Measurements from ENCODE around the gene MIB1.
"Not testable (repeated sequence)": the region's sequence is repeated elsewhere in the genome, so short reads cannot be mapped to it uniquely, and the experiment has no call there.

Gene MIB1

GRCh38 chr18:21740538-21741311 is at the start of gene MIB1:
TSS of gene MIB1 (plus strand) at chr18:21740792. CDS start at chr18:21741584, 792 bp downstream.
- DNase-seq (ENCODE audit: low spot score) = peak; percentile 99

- DNase-seq (ENCODE audit: low spot score) = no peak
These were observed 47.3 kb upstream of the MIB1 start for GRCh38 chr18:21693322-21693721.

GRCh38 chr18:21700528-21701075 is 40.0 kb upstream of the MIB1 start:
- DNase-seq (ENCODE audit: low spot score) = no peak

GRCh38 chr18:21701621-21702020 is 39.0 kb upstream of the MIB1 start:
- DNase-seq (ENCODE audit: low spot score) = no peak

- no peak for DNase-seq (ENCODE audit: low spot score)
These were observed 38.0 kb upstream of the MIB1 start for GRCh38 chr18:21702602-21703001.

- no peak for DNase-seq (ENCODE audit: low spot score)
These were observed 37.3 kb upstream of the MIB1 start for GRCh38 chr18:21703241-21703820.

- peak; percentile 97 for DNase-seq (ENCODE audit: low spot score)
These were observed 35.8 kb upstream of the MIB1 start, which contains the start of gene ABHD3 for GRCh38 chr18:21704603-21705364. TSS of gene ABHD3 (minus strand) at chr18:21704774. CDS start at chr18:21704665, 109 bp downstream.

GRCh38 chr18:21706386-21706865 is 34.2 kb upstream of the MIB1 start:
- no peak for DNase-seq (ENCODE audit: low spot score)

GRCh38 chr18:21707130-21707529 is 33.5 kb upstream of the MIB1 start:
- not testable (repeated sequence) for DNase-seq (ENCODE audit: low spot score)

GRCh38 chr18:21714474-21714873 is 26.1 kb upstream of the MIB1 start:
- DNase-seq (ENCODE audit: low spot score) = no peak

GRCh38 chr18:21722687-21723086 is 17.9 kb upstream of the MIB1 start:
- DNase-seq (ENCODE audit: low spot score) = no peak

- DNase-seq (ENCODE audit: low spot score) = no peak
These were observed 15.4 kb upstream of the MIB1 start for GRCh38 chr18:21725201-21725600.

GRCh38 chr18:21727702-21728101 is 12.9 kb upstream of the MIB1 start:
- no peak for DNase-seq (ENCODE audit: low spot score)

- no peak for DNase-seq (ENCODE audit: low spot score)
These were observed 7.6 kb upstream of the MIB1 start for GRCh38 chr18:21733011-21733410.

GRCh38 chr18:21735452-21736015 is 5.1 kb upstream of the MIB1 start:
- no peak for DNase-seq (ENCODE audit: low spot score)

GRCh38 chr18:21736926-21737325 is 3.7 kb upstream of the MIB1 start:
- DNase-seq (ENCODE audit: low spot score) = not testable (repeated sequence)

- no peak for DNase-seq (ENCODE audit: low spot score)
These were observed 721 bp upstream of the MIB1 start for GRCh38 chr18:21739604-21740537.

- no peak for DNase-seq (ENCODE audit: low spot score)
These were observed 645 bp downstream of the MIB1 start for GRCh38 chr18:21741312-21741561.

- peak; percentile 9 for DNase-seq (ENCODE audit: low spot score)
These were observed 1.1 kb downstream of the MIB1 start for GRCh38 chr18:21741562-21742314.

- no peak for DNase-seq (ENCODE audit: low spot score)
These were observed 1.7 kb downstream of the MIB1 start for GRCh38 chr18:21742315-21742687.

Measured in GM03348 (cell line).